Sigmoid colon (tissue), 4 donors: Measurements from ENCODE around the gene TPCN1.

Source experiments
- CTCF ChIP-seq, 4 experiments: fragments of 450-650 bp in 3 of 4; fragments of 200-600 bp in 1 of 4; IDR thresholded peaks; one replicate each; pipeline ENCODE4 v1.5.1; 2016 to 2019; ENCODE audit warnings: antibody characterized with exemption in 4 of 4, mild to moderate bottlenecking in 3 of 4, moderate library complexity in 2 of 4
- POLR2A ChIP-seq, 2 donors: fragments of 450-650 bp; IDR thresholded peaks; one replicate each; pipeline ENCODE4 v1.6.1; 2016; ENCODE audit warnings: antibody characterized with exemption in 2 of 2, mild to moderate bottlenecking in 2 of 2, moderate library complexity in 2 of 2
- POLR2AphosphoS5 ChIP-seq, 4 donors: sonication (generic); formaldehyde crosslinking; IDR thresholded peaks; one replicate each; pipeline ENCODE4 v1.6.1; 2017; ENCODE audit warnings: antibody characterized with exemption in 4 of 4

- no peak for TF ChIP-seq CTCF (IDR thresholded peaks at IDR 0.05)
- peak in 1 of 4 donors; percentile 35 for TF ChIP-seq POLR2AphosphoS5 (IDR thresholded peaks at IDR 0.05)
- TF ChIP-seq POLR2A (IDR thresholded peaks at IDR 0.05), result no peak
Measured at GRCh38 chr12:113184900-113185179, 36.4 kb upstream of the TPCN1 start.
